Osteocyte (in vitro differentiated cells): ENCODE data around the gene GBP5. TPM values are rescaled to one million over a fixed set of nuclear protein-coding genes. Genes with fewer than 3 reads are reported as not detected.

Experiments used
- DNase-seq: peaks from one replicate; pipeline ENCODE4 v3.0.0; 2021; ENCODE audit warnings: mixed read lengths; ENCODE audit not compliant: unreplicated experiment; ENCODE audit errors: extremely low spot score
- H3K27ac Mint-ChIP-seq: one replicate; pipeline ENCODE4 v1.8.0; 2021; ENCODE audit warnings: mild to moderate bottlenecking, mixed read lengths; ENCODE audit not compliant: unreplicated experiment
- H3K27me3 Mint-ChIP-seq: one replicate; pipeline ENCODE4 v1.8.0; 2021; ENCODE audit warnings: mixed read lengths; ENCODE audit not compliant: unreplicated experiment
- H3K36me3 Mint-ChIP-seq: one replicate; pipeline ENCODE4 v1.8.0; 2021; ENCODE audit warnings: mixed read lengths; ENCODE audit not compliant: unreplicated experiment
- H3K4me1 Mint-ChIP-seq: one replicate; pipeline ENCODE4 v1.8.0; 2021; ENCODE audit warnings: mixed read lengths; ENCODE audit not compliant: unreplicated experiment
- H3K4me3 Mint-ChIP-seq: one replicate; pipeline ENCODE4 v1.8.0; 2021; ENCODE audit warnings: mild to moderate bottlenecking, moderate library complexity, mixed read lengths; ENCODE audit not compliant: unreplicated experiment
- H3K9me3 Mint-ChIP-seq: one replicate; pipeline ENCODE4 v1.8.0; 2021; ENCODE audit warnings: mixed read lengths; ENCODE audit not compliant: unreplicated experiment
- CTCF ChIP-seq: fragments of 200-600 bp; sonication (generic); IDR thresholded peaks from 2 replicates; pipeline ENCODE4 v1.5.0; 2021; ENCODE audit warnings: antibody characterized with exemption, mild to moderate bottlenecking, moderate library complexity
- total RNA-seq: library from RNA; stranded (reverse); gene quantifications from 2 replicates; pipeline ENCODE4 v1.2.1, GENCODE V29; 2021

The GBP5 gene
- total RNA-seq, 1 donor from 2014 or later = not detected

- no peaks in the 10 kb centered on the region for H3K27me3 Mint-ChIP-seq
- H3K36me3 Mint-ChIP-seq = no peaks in the 10 kb centered on the region
- no peak overlapping the region for H3K27ac Mint-ChIP-seq
- TF ChIP-seq CTCF = no peak
- no peaks in the 10 kb centered on the region for H3K4me1 Mint-ChIP-seq
- DNase-seq = no peak
- H3K4me3 Mint-ChIP-seq = no peak overlapping the region
- no peaks in the 10 kb centered on the region for H3K9me3 Mint-ChIP-seq
Observed at GRCh38 chr1:89273324-89273778, 691 bp upstream of the GBP5 start.

- H3K4me1 Mint-ChIP-seq = no peaks in the 10 kb centered on the region
- no peaks in the 10 kb centered on the region for H3K36me3 Mint-ChIP-seq
- H3K27me3 Mint-ChIP-seq = no peaks in the 10 kb centered on the region
- H3K27ac Mint-ChIP-seq = no peak overlapping the region
- H3K9me3 Mint-ChIP-seq = no peaks in the 10 kb centered on the region
- TF ChIP-seq CTCF = no peak
- H3K4me3 Mint-ChIP-seq = no peak overlapping the region
- no peak for DNase-seq
Observed at GRCh38 chr1:89271341-89272015, 1.2 kb downstream of the GBP5 start.

- Mint-ChIP-seq H3K27me3 (no peaks in the 10 kb centered on the region), H3K9me3 (no peaks in the 10 kb centered on the region), H3K4me3 (no peak overlapping the region), H3K4me1 (no peaks in the 10 kb centered on the region), H3K36me3 (no peaks in the 10 kb centered on the region), H3K27ac (no peak overlapping the region)
- no peak for TF ChIP-seq CTCF
- DNase-seq = no peak
Observed at GRCh38 chr1:89270423-89270822, 2.2 kb downstream of the GBP5 start.

GRCh38 chr1:89269277-89269676, 3.4 kb downstream of the GBP5 start:
- no peak for DNase-seq
- Mint-ChIP-seq H3K9me3 (no peaks in the 10 kb centered on the region), H3K36me3 (no peaks in the 10 kb centered on the region), H3K4me3 (no peak overlapping the region), H3K27ac (no peak overlapping the region), H3K4me1 (no peaks in the 10 kb centered on the region), H3K27me3 (no peaks in the 10 kb centered on the region)
- no peak for TF ChIP-seq CTCF

- no peak for TF ChIP-seq CTCF
- Mint-ChIP-seq H3K9me3 (no peaks in the 10 kb centered on the region), H3K36me3 (no peaks in the 10 kb centered on the region), H3K4me3 (no peak overlapping the region), H3K27ac (no peak overlapping the region), H3K27me3 (peaks cover 3% of the 10 kb centered on the region), H3K4me1 (no peaks in the 10 kb centered on the region)
- DNase-seq = no peak
Observed at GRCh38 chr1:89262643-89263042, 10.0 kb downstream of the GBP5 start.
